ENCODE data around the gene CIRBP.

The CIRBP gene

DNA sequence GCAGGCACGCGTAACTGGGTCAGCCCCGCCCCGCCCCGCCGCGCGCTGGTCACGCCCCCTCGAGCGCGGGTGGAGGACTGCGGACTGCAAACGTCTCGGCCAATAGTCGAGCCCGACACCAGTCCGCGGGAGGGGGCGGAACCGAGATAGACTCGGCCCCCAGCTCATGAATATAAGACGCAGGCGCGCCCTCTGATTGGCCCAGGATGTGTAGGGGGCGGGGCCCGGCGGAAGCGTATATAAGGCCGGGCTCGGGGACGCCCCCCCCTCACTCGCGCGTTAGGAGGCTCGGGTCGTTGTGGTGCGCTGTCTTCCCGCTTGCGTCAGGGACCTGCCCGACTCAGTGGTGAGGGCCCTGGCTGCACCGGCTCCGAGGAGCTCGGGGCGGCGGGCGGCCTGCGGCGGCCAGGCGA lies at the start of gene CIRBP:
Gene CIRBP, plus strand, starts transcription at position 268 of the 413 bp plus-strand sequence. CDS start 1,602 bp downstream, outside the sequence.
- DNase-seq (ENCODE audit: low read depth in 2 of 2), result peak; percentile 98 to 99

- DNase-seq (ENCODE audit: low read depth in 2 of 2), result no peak
These were observed 49.2 kb upstream of the CIRBP start for GRCh38 chr19:1219786-1220476.

DNA sequence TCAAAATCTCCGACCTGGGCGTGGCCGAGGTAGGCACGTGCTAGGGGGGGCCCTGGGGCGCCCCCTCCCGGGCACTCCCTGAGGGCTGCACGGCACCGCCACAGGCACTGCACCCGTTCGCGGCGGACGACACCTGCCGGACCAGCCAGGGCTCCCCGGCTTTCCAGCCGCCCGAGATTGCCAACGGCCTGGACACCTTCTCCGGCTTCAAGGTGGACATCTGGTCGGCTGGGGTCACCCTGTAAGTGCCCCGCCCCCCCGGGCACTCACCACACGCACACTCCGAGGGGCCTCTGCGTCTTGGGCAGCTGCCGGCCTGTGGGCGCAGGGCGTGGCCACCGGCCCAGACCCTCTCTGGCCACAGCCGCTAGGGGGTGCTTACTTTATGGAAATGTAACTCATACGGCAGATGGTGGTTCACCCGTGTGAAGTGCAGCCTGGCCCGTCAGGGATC lies 48.6 kb upstream of the CIRBP start:
- DNase-seq (ENCODE audit: low read depth in 2 of 2), result no peak

GRCh38 chr19:1220976-1221903 lies 47.9 kb upstream of the CIRBP start:
- no peak for DNase-seq (ENCODE audit: low read depth in 2 of 2)

GRCh38 chr19:1221904-1222255 lies 47.3 kb upstream of the CIRBP start:
- no peak for DNase-seq (ENCODE audit: low read depth in 2 of 2)

DNA sequence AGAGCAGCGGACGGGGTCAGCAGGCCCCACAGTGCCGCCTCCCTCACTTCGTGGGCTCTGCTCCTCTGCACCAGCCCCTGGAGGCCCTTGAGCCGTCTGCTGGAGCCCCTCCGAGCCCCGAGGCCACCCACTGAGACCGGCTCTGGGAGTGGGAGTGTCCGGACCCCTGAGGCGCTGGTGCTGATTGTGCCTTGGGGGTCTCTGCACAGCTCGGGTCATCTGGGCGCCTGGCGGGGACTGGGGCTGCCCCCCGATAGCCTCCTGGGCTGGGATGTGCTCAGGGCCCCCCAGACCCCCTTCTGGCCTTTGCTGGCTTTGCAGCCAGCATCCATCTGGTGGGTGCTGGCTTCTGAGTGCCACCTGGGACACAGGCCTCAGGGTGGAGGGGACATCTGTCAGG lies 46.7 kb upstream of the CIRBP start:
- no peak for DNase-seq (ENCODE audit: low read depth in 2 of 2)

- no peak for DNase-seq (ENCODE audit: low read depth in 2 of 2)
These were observed 45.9 kb upstream of the CIRBP start for GRCh38 chr19:1223018-1223855.

- no peak for DNase-seq (ENCODE audit: low read depth in 2 of 2)
These were observed 44.9 kb upstream of the CIRBP start for GRCh38 chr19:1224047-1224825.

DNA sequence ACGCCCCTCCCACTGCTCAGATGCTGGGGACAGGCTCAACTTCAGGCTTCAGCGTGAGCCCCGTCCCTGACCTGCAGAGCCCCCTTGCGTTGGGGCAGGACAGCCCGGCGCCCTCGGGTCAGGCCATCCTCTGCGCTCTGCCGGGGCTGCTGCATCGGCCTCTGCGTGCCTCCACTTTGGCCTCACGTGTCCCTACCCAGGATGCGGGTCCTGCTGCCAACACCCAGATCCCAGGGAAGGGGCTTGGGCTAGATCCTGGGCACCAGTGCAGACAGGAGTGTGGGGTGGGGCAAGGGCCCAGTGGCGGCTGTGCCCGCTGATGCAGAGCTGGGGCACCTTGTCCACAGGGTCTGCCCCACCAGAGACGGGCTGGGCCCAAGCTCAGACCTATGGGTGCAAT lies 44.3 kb upstream of the CIRBP start:
- no peak for DNase-seq (ENCODE audit: low read depth in 2 of 2)

- DNase-seq (ENCODE audit: low read depth in 2 of 2), result no peak
These were observed 43.5 kb upstream of the CIRBP start for GRCh38 chr19:1225440-1226226.

DNA sequence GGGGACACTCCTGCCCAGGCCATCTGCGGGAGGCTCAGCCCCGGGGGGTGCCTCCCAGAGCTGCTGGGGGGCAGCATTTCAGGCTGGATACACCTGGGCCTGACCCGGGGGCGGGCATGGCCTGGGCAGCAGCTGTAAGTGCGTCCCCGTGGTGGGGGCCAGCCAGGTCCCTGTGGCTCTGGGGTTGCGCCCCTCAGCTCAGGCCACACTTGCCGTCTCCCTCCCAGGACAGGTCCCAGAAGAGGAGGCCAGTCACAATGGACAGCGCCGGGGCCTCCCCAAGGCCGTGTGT lies 43.0 kb upstream of the CIRBP start:
- DNase-seq (ENCODE audit: low read depth in 2 of 2), result no peak

DNA sequence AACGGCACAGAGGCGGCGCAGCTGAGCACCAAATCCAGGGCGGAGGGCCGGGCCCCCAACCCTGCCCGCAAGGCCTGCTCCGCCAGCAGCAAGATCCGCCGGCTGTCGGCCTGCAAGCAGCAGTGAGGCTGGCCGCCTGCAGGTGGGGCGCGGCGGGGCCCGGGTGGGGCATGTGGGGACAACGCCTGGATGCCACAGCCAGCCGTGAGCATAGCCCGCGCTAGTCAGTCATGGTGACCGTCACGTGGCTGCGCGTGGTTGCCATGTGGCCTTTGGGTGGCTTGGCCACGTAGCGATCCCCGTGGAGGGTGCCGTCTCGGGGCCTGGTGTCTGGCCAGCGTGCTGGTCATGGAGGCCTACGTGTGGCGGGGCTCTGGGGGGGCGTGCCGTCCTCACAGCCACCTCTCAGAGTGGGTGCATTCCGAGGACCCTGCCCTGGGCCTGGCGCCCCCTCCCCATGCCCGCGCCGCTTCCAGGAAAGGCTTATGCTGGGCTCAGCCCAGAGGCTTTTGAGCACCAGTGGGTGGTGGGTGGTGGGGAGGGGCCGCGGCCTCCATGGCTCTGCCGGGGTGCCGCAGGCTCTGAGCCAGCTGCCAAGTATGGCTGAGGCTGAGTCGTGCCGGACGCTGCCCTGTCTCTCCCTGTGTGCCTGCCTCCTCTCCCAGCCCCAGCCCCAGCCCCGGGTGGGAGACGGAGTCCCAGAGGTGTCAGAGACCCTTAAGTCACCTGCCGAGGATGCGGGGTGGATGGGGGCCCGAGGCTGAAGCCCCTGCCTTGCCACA lies 42.4 kb upstream of the CIRBP start:
- no peak for DNase-seq (ENCODE audit: low read depth in 2 of 2)

GRCh38 chr19:1227304-1228054 lies 41.7 kb upstream of the CIRBP start:
- DNase-seq (ENCODE audit: low read depth in 2 of 2), result no peak

GRCh38 chr19:1228161-1228957 lies 40.8 kb upstream of the CIRBP start:
- no peak for DNase-seq (ENCODE audit: low read depth in 2 of 2)

DNA sequence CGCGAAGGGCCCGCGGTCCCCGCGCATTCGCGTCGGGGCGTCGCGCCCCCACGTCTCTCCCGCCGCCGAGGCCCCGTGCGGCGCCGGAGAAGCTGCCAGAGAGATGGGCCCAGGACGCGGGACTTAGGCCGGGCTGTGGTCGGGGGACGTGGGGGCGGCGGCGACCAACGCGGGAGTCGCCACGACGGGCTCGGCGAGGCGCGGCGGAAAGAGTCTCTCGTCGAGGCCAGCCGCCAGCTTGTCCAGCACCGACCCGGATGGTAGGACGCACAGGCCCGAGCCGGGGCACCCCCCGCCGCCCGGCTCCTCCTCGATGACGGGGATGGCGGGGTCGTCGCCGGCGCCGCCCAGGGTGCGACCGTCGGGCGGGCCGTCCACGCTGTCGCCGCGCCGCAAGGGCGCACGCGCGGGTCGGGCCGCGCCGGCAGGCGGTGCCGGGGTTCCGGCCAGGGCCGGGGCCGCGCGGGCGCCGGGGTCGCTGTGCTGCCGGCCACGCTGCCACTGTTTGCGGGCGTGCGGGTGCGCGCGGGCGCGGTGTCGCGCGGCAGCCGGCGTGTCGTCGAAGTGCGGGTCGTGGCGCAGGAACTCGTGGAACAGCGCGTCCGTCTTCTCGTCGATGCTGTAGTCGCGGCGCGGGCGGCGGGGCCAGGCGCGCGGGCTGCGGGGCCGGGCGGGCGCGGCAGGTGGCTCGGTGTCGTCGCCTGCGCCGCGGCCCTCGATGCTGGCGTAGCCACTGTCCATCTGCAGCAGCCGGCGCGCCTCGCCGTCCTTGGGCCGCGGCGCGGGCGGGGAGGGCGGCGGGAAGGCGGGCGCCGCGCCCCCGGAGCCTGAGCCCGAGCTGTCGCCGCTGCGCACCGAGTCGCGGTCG lies 39.8 kb upstream of the CIRBP start:
- no peak for DNase-seq (ENCODE audit: low read depth in 2 of 2)

DNA sequence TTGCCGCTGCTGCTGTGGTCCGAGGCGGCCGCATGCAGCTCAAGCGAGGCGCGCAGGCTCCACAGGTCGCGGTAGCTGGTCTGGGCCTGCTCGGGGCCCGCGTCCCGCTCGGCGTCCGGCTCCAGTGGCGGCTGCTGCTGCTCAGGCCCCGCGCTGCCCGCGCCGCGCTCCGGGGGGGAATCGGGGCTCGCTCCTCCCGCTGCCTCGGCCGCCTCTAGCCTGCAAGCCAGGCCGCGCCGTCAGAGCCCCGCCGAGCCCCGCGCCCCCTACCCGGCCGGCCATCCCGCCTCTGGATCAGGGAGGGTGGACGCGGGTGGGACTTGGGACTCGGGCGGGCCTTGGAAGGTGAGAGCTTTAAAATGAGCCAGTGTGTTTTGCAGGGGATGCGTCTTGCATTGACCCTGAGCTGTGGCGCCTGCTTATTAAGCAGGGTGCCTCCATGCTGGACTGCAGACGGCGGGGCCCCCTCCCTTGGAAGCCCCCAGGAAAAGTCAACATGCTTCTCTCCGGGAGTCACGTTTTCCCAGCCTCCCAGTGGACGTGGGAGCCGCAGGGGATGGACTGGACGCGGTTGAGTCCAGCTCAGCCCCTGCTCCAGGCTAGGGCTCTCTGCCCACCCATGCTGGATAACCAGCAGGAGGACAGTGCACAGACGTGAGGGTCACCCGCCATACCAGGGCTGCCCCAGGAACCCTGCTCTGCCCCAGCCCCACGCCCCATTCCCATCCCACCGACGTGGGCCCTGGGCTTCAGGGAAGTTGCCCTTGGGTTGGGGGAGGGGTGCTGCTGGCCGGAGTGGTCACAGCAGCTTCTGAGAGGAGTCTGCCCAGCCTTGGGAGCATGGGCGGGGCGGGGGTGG lies 39.0 kb upstream of the CIRBP start:
- DNase-seq (ENCODE audit: low read depth in 2 of 2), result no peak

Measured in stimulated activated CD8-positive, alpha-beta memory T cell treated with anti-CD3 and anti-CD28 coated beads, Interleukin-7, amount 100 ng/mL, for 1 hour (primary cell).